Hepatocyte (in vitro differentiated cells): ENCODE measurements around the gene MYO18B.

Experiments used
- CTCF ChIP-seq: fragments of 200-600 bp; sonication (generic); IDR thresholded peaks from 2 replicates; pipeline ENCODE4 v1.5.1; 2016; ENCODE audit warnings: antibody characterized with exemption, mild to moderate bottlenecking; ENCODE audit not compliant: poor library complexity
- EZH2phosphoT487 ChIP-seq: fragments of 200-600 bp; sonication (generic); IDR thresholded peaks from one replicate; pipeline ENCODE4 v1.6.1; 2018; ENCODE audit warnings: antibody characterized with exemption, mild to moderate bottlenecking, low read depth, moderate library complexity; ENCODE audit not compliant: unreplicated experiment, severe bottlenecking

GRCh38 chr22:25928038-25928437, 186.1 kb downstream of the MYO18B start:
- TF ChIP-seq CTCF (no peak), EZH2phosphoT487 (no peak)
